B cell (primary cell): Measurements from ENCODE around the gene ARHGAP45. TPM values are rescaled to one million over a fixed set of nuclear protein-coding genes. Genes with fewer than 3 reads are reported as not detected.

ENCODE experiments used
- ATAC-seq: fragments of 200-7000 bp; cut with Tn5 transposase; one replicate; pipeline ENCODE4 v1.10.0; 2021; ENCODE audit warnings: low read depth, mild to moderate bottlenecking, moderate number of reproducible peaks, moderate library complexity
- CTCF ChIA-PET: fragments of 350-600 bp; sonication (Branson Sonifier 250); formaldehyde crosslinking; loops from one replicate; lab custom pipeline; 2021; ENCODE audit warnings: antibody characterized with exemption, inconsistent platforms; lab: Charles Lee
- POLR2A ChIA-PET: fragments of 350-600 bp; sonication (Branson Sonifier 250); formaldehyde crosslinking; loops from one replicate; lab custom pipeline; 2021; ENCODE audit warnings: antibody characterized with exemption; lab: Charles Lee
- DNase-seq: peaks from one replicate; pipeline ENCODE4 v3.0.0; 2013
- H2AFZ ChIP-seq: 2 replicates; pipeline ENCODE4 v1.6.1; 2012; ENCODE audit warnings: mild to moderate bottlenecking, low read depth, low read length; ENCODE audit not compliant: insufficient read depth, poor library complexity, severe bottlenecking
- H3K27ac ChIP-seq, 2 donors: 1 replicate in 1 of 2; 2 replicates in 1 of 2; pipeline ENCODE4 v1.5.1; 2012 to 2013; ENCODE audit warnings: low read length in 2 of 2, mild to moderate bottlenecking in 2 of 2, moderate library complexity in 1 of 2
- H3K27me3 ChIP-seq, 4 experiments: fragments of 200-600 bp in 1 of 4; sonication (generic) in 1 of 4; replicated peaks in 1 of 4; 1 replicate in 2 of 4; 2 replicates in 2 of 4; pipeline versions ENCODE4 v1.6.1 to v1.7.0; 2013 to 2016; ENCODE audit warnings: low read length in 3 of 4, mild to moderate bottlenecking in 2 of 4, mixed read lengths in 1 of 4, moderate library complexity in 1 of 4; ENCODE audit not compliant: insufficient read depth in 4 of 4, control insufficient read depth in 3 of 4; ENCODE audit errors: control extremely low read depth in 1 of 4
- H3K36me3 ChIP-seq, 2 experiments: replicated peaks in 1 of 2; 1 replicate in 1 of 2; 2 replicates in 1 of 2; pipeline versions ENCODE4 v1.6.1 to v1.7.1; 2013; ENCODE audit warnings: low read length in 1 of 2; ENCODE audit not compliant: insufficient read depth in 2 of 2, control insufficient read depth in 1 of 2; ENCODE audit errors: control extremely low read depth in 1 of 2, extremely low read depth in 1 of 2
- H3K4me1 ChIP-seq, 2 donors: fragments of 200-600 bp in 1 of 2; sonication (generic) in 1 of 2; 1 replicate in 1 of 2; 2 replicates in 1 of 2; pipeline versions ENCODE4 v1.5.1 to v1.6.1; 2013 to 2017; ENCODE audit warnings: low read length in 2 of 2; ENCODE audit not compliant: control insufficient read depth in 2 of 2, insufficient read depth in 2 of 2
- H3K4me2 ChIP-seq: replicated peaks from 2 replicates; pipeline ENCODE3; 2012; ENCODE audit warnings: mild to moderate bottlenecking, low read depth, low read length; ENCODE audit not compliant: poor library complexity, severe bottlenecking
- H3K4me3 ChIP-seq, 5 experiments: fragments of 200-600 bp in 1 of 5; sonication (generic) in 1 of 5; 1 replicate in 3 of 5; 2 replicates in 2 of 5; pipeline versions ENCODE4 v1.5.1 to v1.7.0; 2011 to 2016; ENCODE audit warnings: low read length in 4 of 5, mild to moderate bottlenecking in 4 of 5, low read depth in 2 of 5, control low read depth in 1 of 5, moderate library complexity in 1 of 5; ENCODE audit not compliant: insufficient read depth in 1 of 5; ENCODE audit errors: control extremely low read depth in 1 of 5, extremely low read depth in 1 of 5
- H3K79me2 ChIP-seq: fragments of 200-600 bp; sonication (generic); one replicate; pipeline ENCODE4 v1.6.0; 2016; ENCODE audit warnings: low read length; ENCODE audit not compliant: control insufficient read depth, insufficient read depth
- H3K9ac ChIP-seq: fragments of 200-600 bp; sonication (generic); 2 replicates; pipeline ENCODE4 v1.6.1; 2017; ENCODE audit warnings: mild to moderate bottlenecking, low read length, moderate library complexity
- H3K9me3 ChIP-seq, 3 donors: one replicate each; pipeline versions ENCODE4 v1.6.1 to v1.7.1; 2013; ENCODE audit warnings: low read length in 2 of 3; ENCODE audit not compliant: control insufficient read depth in 2 of 3, insufficient read depth in 1 of 3; ENCODE audit errors: control extremely low read depth in 1 of 3
- H4K20me1 ChIP-seq: 2 replicates; pipeline ENCODE4 v1.6.0; 2012; ENCODE audit warnings: mild to moderate bottlenecking, low read length; ENCODE audit not compliant: insufficient read depth, control insufficient read depth, poor library complexity, severe bottlenecking
- H3K27ac Mint-ChIP-seq: one replicate; pipeline ENCODE4 v1.8.0; 2021; ENCODE audit warnings: mixed read lengths
- H3K27me3 Mint-ChIP-seq: one replicate; pipeline ENCODE4 v1.8.0; 2021; ENCODE audit warnings: mixed read lengths
- H3K4me1 Mint-ChIP-seq: one replicate; pipeline ENCODE4 v1.8.0; 2021; ENCODE audit warnings: mixed read lengths
- H3K4me3 Mint-ChIP-seq: one replicate; pipeline ENCODE4 v1.8.0; 2021; ENCODE audit warnings: mixed read lengths
- H3K9me3 Mint-ChIP-seq: one replicate; pipeline ENCODE4 v1.8.0; 2022; ENCODE audit warnings: mixed read lengths; ENCODE audit not compliant: insufficient read depth
- EZH2 ChIP-seq: IDR thresholded peaks from 2 replicates; pipeline ENCODE4 v1.6.1; 2012; ENCODE audit warnings: borderline replicate concordance, low read depth, mild to moderate bottlenecking, moderate library complexity, low read length; ENCODE audit not compliant: insufficient read depth, poor library complexity, severe bottlenecking
- WGBS: methylation state at CpG from one replicate; pipeline ENCODE4 v1.1.5; 2013; ENCODE audit warnings: missing lambda C conversion rate; ENCODE audit not compliant: insufficient coverage; 5-methylcytosine and 5-hydroxymethylcytosine counted together
- intact Hi-C: fragments of 100-400 bp; cut with micrococcal nuclease; formaldehyde crosslinking; loops from one replicate; pipeline ENCODE4 v1.10.0; 2022
- polyA plus RNA-seq: library from polyadenylated mRNA; depleted of rRNA; stranded (reverse); fragments of >200 nt; gene quantifications from 2 replicates; pipeline ENCODE4 v1.2.3, GENCODE V29; 2012
- total RNA-seq, 2 donors: library from RNA; stranded (reverse); fragments of 120-200 nt in 1 of 2; gene quantifications; 1 replicate in 1 of 2; 2 replicates in 1 of 2; pipeline versions ENCODE4 v1.2.3 to v1.2.4, GENCODE V29; 2013 to 2022
- TF ChIP-seq, protein P1 (sequence below): fragments of 200-600 bp; IDR thresholded peaks from one replicate; pipeline ENCODE4 v1.8.0; 2022; ENCODE audit warnings: antibody characterized with exemption, mild to moderate bottlenecking

Gene ARHGAP45
- total and polyA plus RNA-seq, 2 donors (not counting 1 experiment from before 2014, with no cell fraction given) = 488 to 490 TPM

DNA sequence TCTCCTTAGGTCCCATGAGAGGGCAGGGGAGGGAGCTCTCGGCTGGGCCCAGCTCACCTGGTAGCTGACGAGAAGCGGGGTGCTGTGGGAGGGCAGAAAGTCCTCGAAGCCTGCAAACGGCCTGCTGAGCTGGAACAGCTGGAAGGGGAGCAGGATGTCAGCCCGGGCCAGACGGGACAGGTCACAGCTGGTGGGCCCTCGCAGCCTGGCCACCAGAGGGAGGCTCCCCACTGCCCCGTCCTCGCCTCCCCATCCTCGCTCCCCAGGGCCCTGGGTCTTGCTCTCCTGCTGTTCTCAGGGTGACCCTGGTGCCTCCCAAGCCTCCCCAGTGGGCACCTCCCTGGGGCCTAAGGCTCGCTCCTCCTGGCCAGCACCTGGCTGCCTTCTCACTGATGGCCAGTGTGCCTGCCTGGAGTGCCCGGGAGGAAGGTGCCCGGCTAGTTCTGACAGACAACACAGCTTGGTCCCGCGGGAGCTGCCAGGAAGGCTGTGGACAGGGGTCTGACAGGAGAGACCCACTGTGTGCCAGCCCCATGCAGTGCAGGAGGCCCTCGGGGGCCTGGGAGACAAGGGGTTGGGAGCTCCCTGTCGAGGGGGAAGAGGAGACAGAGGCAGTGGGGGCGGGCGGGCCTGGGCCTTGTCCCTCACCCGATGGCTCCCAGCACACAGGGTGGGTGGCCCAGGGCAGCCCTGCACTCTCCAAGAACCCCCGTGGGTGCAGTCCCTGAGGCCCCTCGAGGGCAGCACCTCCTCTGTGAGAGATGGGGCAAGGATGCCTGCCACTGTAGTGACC is 57.1 kb downstream of the ARHGAP45 start:
- no peak for ATAC-seq

More for the DNA sequence above, 57.1 kb downstream of the ARHGAP45 start:
- no peaks in the 10 kb centered on the region for H3K27me3 Mint-ChIP-seq
- intact Hi-C loops = no loop called here
- no peak for TF ChIP-seq EZH2
- TF ChIP-seq, protein P1, sequence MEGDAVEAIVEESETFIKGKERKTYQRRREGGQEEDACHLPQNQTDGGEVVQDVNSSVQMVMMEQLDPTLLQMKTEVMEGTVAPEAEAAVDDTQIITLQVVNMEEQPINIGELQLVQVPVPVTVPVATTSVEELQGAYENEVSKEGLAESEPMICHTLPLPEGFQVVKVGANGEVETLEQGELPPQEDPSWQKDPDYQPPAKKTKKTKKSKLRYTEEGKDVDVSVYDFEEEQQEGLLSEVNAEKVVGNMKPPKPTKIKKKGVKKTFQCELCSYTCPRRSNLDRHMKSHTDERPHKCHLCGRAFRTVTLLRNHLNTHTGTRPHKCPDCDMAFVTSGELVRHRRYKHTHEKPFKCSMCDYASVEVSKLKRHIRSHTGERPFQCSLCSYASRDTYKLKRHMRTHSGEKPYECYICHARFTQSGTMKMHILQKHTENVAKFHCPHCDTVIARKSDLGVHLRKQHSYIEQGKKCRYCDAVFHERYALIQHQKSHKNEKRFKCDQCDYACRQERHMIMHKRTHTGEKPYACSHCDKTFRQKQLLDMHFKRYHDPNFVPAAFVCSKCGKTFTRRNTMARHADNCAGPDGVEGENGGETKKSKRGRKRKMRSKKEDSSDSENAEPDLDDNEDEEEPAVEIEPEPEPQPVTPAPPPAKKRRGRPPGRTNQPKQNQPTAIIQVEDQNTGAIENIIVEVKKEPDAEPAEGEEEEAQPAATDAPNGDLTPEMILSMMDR = no peak
- Histone ChIP-seq H3K27me3 (no peaks in the 10 kb centered on the region), H3K9me3 (no peaks in the 10 kb centered on the region), H2AFZ (no peak overlapping the region), H3K36me3 (peaks cover 1 to 72% of the 10 kb centered on the region in 2 experiments), H3K4me2 (no peak overlapping the region), H3K27ac (no peak overlapping the region), H3K4me3 (no peak overlapping the region), H3K79me2 (peaks cover 66% of the 10 kb centered on the region), H3K4me1 (no peaks in the 10 kb centered on the region), H4K20me1 (peaks cover 67% of the 10 kb centered on the region), H3K9ac (no peak overlapping the region)
- no peak for DNase-seq
- H3K9me3 Mint-ChIP-seq = no peaks in the 10 kb centered on the region
- no peaks in the 10 kb centered on the region for H3K4me1 Mint-ChIP-seq
- WGBS = 95% methylated on average over 23 of the region's 23 CpGs
- H3K27ac Mint-ChIP-seq = no peak overlapping the region
- ChIA-PET CTCF (interaction anchor here (1.1 to 2.9 kb wide), 2 partner anchors 11 to 117 kb away, joined by 3 to 7 read pairs; no protein-coding TSS in a partner anchor), POLR2A (no interaction called here)
- no peak overlapping the region for H3K4me3 Mint-ChIP-seq
